Thyroid gland (tissue), 4 donors: ENCODE measurements around the gene ADCY7.

ENCODE experiments used
- POLR2A ChIP-seq, 2 donors: fragments of 450-650 bp; IDR thresholded peaks; one replicate each; pipeline ENCODE4 v1.6.1; 2017; ENCODE audit warnings: antibody characterized with exemption in 2 of 2, mild to moderate bottlenecking in 2 of 2, moderate library complexity in 1 of 2
- TF ChIP-seq, protein P1 (sequence below), 6 experiments: fragments of 200-600 bp in 3 of 6; fragments of 450-650 bp in 3 of 6; sonication (generic) in 3 of 6; IDR thresholded peaks; one replicate each; pipeline ENCODE4 v1.5.1; 2016 to 2019; ENCODE audit warnings: antibody characterized with exemption in 6 of 6, mild to moderate bottlenecking in 2 of 6, inconsistent platforms in 1 of 6, moderate library complexity in 1 of 6

DNA sequence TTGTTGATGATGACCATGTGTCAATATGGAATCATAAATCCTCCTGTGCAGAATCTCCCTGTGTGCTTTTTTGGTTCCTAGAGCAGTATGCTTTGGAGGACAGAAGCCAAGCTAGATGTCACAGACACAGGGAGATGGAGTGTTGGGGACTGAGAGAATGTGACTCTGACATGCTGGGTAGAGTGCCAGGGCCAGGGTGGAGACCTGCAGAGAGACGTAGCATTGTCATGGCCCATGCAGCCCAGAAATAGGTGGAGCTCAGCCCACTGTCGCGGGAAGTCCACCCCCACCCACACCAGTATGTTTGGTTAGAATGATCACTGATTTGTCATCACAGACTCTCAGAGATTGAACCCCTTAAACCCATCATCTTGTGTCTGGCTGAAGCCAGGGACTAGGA lies 39.2 kb upstream of the ADCY7 start:
- TF ChIP-seq, protein P1, sequence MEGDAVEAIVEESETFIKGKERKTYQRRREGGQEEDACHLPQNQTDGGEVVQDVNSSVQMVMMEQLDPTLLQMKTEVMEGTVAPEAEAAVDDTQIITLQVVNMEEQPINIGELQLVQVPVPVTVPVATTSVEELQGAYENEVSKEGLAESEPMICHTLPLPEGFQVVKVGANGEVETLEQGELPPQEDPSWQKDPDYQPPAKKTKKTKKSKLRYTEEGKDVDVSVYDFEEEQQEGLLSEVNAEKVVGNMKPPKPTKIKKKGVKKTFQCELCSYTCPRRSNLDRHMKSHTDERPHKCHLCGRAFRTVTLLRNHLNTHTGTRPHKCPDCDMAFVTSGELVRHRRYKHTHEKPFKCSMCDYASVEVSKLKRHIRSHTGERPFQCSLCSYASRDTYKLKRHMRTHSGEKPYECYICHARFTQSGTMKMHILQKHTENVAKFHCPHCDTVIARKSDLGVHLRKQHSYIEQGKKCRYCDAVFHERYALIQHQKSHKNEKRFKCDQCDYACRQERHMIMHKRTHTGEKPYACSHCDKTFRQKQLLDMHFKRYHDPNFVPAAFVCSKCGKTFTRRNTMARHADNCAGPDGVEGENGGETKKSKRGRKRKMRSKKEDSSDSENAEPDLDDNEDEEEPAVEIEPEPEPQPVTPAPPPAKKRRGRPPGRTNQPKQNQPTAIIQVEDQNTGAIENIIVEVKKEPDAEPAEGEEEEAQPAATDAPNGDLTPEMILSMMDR (IDR thresholded peaks at IDR 0.05), result no peak
- TF ChIP-seq POLR2A (IDR thresholded peaks at IDR 0.05), result no peak
